Neural progenitor cell (in vitro differentiated cells): ENCODE measurements around the gene GPHN.

ENCODE experiments used
- EZH2 ChIP-seq: fragments of 200-600 bp; sonication (generic); IDR thresholded peaks from 2 replicates; pipeline ENCODE4 v1.6.1; 2017; ENCODE audit warnings: antibody characterized with exemption, mild to moderate bottlenecking, moderate library complexity
- TF ChIP-seq, protein P1 (sequence below): fragments of 200-600 bp; sonication (generic); IDR thresholded peaks from 2 replicates; pipeline ENCODE4 v1.5.1; 2017; ENCODE audit warnings: antibody characterized with exemption, mild to moderate bottlenecking

DNA sequence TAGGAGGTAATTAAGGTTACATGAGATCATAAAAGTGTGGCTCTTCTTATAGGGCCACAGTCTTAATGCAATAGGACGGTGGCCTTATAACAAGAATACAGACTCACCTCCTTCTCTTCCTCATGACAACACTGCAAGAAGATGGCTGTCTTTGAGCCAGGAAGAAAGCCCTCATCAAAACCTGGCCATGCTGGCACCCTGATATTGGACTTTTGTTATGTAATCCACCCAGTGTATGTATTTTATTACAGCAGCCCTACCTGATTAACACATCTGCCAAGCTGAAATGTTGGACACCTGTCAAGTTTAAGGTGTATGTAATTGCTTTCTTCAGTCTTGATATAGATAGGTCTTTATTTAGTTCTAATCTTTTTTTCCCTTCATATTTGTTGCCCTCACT lies 217.0 kb downstream of the GPHN start:
- TF ChIP-seq, protein P1, sequence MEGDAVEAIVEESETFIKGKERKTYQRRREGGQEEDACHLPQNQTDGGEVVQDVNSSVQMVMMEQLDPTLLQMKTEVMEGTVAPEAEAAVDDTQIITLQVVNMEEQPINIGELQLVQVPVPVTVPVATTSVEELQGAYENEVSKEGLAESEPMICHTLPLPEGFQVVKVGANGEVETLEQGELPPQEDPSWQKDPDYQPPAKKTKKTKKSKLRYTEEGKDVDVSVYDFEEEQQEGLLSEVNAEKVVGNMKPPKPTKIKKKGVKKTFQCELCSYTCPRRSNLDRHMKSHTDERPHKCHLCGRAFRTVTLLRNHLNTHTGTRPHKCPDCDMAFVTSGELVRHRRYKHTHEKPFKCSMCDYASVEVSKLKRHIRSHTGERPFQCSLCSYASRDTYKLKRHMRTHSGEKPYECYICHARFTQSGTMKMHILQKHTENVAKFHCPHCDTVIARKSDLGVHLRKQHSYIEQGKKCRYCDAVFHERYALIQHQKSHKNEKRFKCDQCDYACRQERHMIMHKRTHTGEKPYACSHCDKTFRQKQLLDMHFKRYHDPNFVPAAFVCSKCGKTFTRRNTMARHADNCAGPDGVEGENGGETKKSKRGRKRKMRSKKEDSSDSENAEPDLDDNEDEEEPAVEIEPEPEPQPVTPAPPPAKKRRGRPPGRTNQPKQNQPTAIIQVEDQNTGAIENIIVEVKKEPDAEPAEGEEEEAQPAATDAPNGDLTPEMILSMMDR, result no peak
- no peak for TF ChIP-seq EZH2
